GM23338 (cell line): Measurements from ENCODE around the gene BAIAP2.

Experiments used
- CREB1 ChIP-seq: fragments of 250-450 bp; sonication (Bioruptor Pico); IDR thresholded peaks from 2 replicates; pipeline ENCODE4 v1.5.0; 2020; ENCODE audit warnings: low read depth, mild to moderate bottlenecking, moderate library complexity
- CTCF ChIP-seq, 2 experiments: fragments of 200-600 bp in 1 of 2; sonication (generic) in 1 of 2; conservative IDR thresholded peaks; 2 replicates each; pipeline versions ENCODE4 v1.5.1 to v1.6.1; 2016 to 2017; ENCODE audit warnings: antibody characterized with exemption in 2 of 2, low read depth in 2 of 2, mild to moderate bottlenecking in 2 of 2, moderate library complexity in 1 of 2
- EZH2 ChIP-seq: fragments of 200-600 bp; sonication (generic); IDR thresholded peaks from one replicate; pipeline ENCODE4 v1.8.0; 2017; ENCODE audit warnings: antibody characterized with exemption, mild to moderate bottlenecking, low read depth; ENCODE audit not compliant: unreplicated experiment
- EZH2phosphoT487 ChIP-seq: fragments of 200-600 bp; sonication (generic); IDR thresholded peaks from one replicate; pipeline ENCODE4 v1.8.1; 2018; ENCODE audit warnings: antibody characterized with exemption; ENCODE audit not compliant: unreplicated experiment
- JUNB ChIP-seq: IDR thresholded peaks from one replicate; pipeline ENCODE4 v1.6.1; 2016; ENCODE audit warnings: antibody characterized with exemption; ENCODE audit not compliant: unreplicated experiment
- NANOG ChIP-seq: IDR thresholded peaks from 2 replicates; pipeline ENCODE4 v1.6.1; 2016; ENCODE audit warnings: antibody characterized with exemption, borderline replicate concordance
- POLR2AphosphoS5 ChIP-seq: IDR thresholded peaks from 2 replicates; pipeline ENCODE4 v1.6.1; 2016; ENCODE audit warnings: antibody characterized with exemption, low read depth
- REST ChIP-seq: IDR thresholded peaks from one replicate; pipeline ENCODE4 v1.6.1; 2018; ENCODE audit warnings: antibody characterized with exemption; ENCODE audit not compliant: unreplicated experiment

- TF ChIP-seq CTCF (conservative IDR thresholded peaks at IDR 0.05; ENCODE audit: low read depth in 2 of 2): no peak
- TF ChIP-seq POLR2AphosphoS5: no peak
- no peak for TF ChIP-seq REST
- no peak for TF ChIP-seq EZH2
- TF ChIP-seq EZH2phosphoT487: no peak
- TF ChIP-seq CREB1 (CRISPR knock-in tag): no peak
- TF ChIP-seq NANOG: no peak
- TF ChIP-seq JUNB: no peak
Observed at GRCh38 chr17:81067391-81067811, 32.5 kb downstream of the BAIAP2 start.
